HepG2 (cell line): ENCODE results near the gene SH2D3A. TPM values are rescaled to one million over a fixed set of nuclear protein-coding genes. Genes with fewer than 3 reads are reported as not detected.

Experiments
- ELF4 ChIP-seq: sonication (generic); formaldehyde crosslinking; IDR thresholded peaks from 2 replicates; pipeline ENCODE4 v1.5.0; 2020; ENCODE audit warnings: missing genetic modification reagents, mild to moderate bottlenecking, moderate library complexity, borderline replicate concordance
- GLI4 ChIP-seq: sonication (generic); formaldehyde crosslinking; IDR thresholded peaks from 2 replicates; pipeline ENCODE4 v1.5.1; 2020; ENCODE audit warnings: missing genetic modification reagents, mild to moderate bottlenecking, moderate library complexity, borderline replicate concordance
- HINFP ChIP-seq: sonication (generic); formaldehyde crosslinking; IDR thresholded peaks from 2 replicates; pipeline ENCODE4 v1.4.0; 2020; ENCODE audit warnings: low read depth, mild to moderate bottlenecking, missing genetic modification reagents
- HNRNPUL1 ChIP-seq: fragments of 200-400 bp; formaldehyde crosslinking; IDR thresholded peaks from 2 replicates; pipeline ENCODE4 v1.6.1; 2017; ENCODE audit warnings: low read depth, mild to moderate bottlenecking, low read length, moderate library complexity
- REST ChIP-seq, 2 experiments: IDR thresholded peaks; 2 replicates each; pipeline ENCODE4 v1.6.1; 2011 to 2012; ENCODE audit warnings: low read length in 2 of 2, borderline replicate concordance in 1 of 2, low read depth in 1 of 2, mild to moderate bottlenecking in 1 of 2, moderate library complexity in 1 of 2
- TFDP2 ChIP-seq: sonication (generic); formaldehyde crosslinking; IDR thresholded peaks from 2 replicates; pipeline ENCODE4 v1.4.0; 2020; ENCODE audit warnings: missing genetic modification reagents
- TRIM22 ChIP-seq: fragments of 450-650 bp; IDR thresholded peaks from 2 replicates; pipeline ENCODE4 v1.6.1; 2017
- ZNF407 ChIP-seq: sonication (generic); formaldehyde crosslinking; IDR thresholded peaks from one replicate; pipeline ENCODE4 v1.5.1; 2020; ENCODE audit warnings: mild to moderate bottlenecking, missing genetic modification reagents; ENCODE audit errors: not compliant biosample characterization
- ZNF569 ChIP-seq: sonication (generic); formaldehyde crosslinking; IDR thresholded peaks from 2 replicates; pipeline ENCODE4 v1.5.0; 2020; ENCODE audit warnings: mild to moderate bottlenecking, missing genetic modification reagents, moderate library complexity, borderline replicate concordance
- ZSCAN22 ChIP-seq: sonication (generic); formaldehyde crosslinking; IDR thresholded peaks from 2 replicates; pipeline ENCODE4 v1.4.0; 2020; ENCODE audit warnings: mild to moderate bottlenecking, missing genetic modification reagents
- polyA plus RNA-seq, 8 experiments: library from polyadenylated mRNA; depleted of rRNA in 3 of 8; stranded (reverse) in 7 of 8; unstranded in 1 of 8; fragments of >200 nt; fragmentation: Illumina TruSeq in 4 of 8; extraction: Trizol in 4 of 8; gene quantifications; 2 replicates each; pipeline versions ENCODE4 v1.2.1 to v1.2.3, GENCODE V29; 2011 to 2016; ENCODE audit warnings: low read depth in 4 of 8, missing spikeins in 1 of 8, mixed read lengths in 1 of 8; ENCODE audit not compliant: insufficient read depth in 1 of 8
- total RNA-seq, 5 experiments: library from RNA; depleted of rRNA; stranded (reverse); fragments of >200 nt; fragmentation: Illumina TruSeq; extraction: Trizol; gene quantifications; 2 replicates each; pipeline ENCODE4 v1.2.3, GENCODE V29; 2016; ENCODE audit warnings: low read depth in 1 of 5

Gene SH2D3A
- total and polyA plus RNA-seq, 2 of the 13 experiments (the other 11 are each of a cell fraction or from before 2014, with no cell fraction given), result 1.0 to 2.2 TPM

GRCh38 chr19:6720369-6721137 lies 46.7 kb downstream of the SH2D3A start, which contains the start of gene C3 (continued):
- no peak for TF ChIP-seq ZNF407
- TF ChIP-seq ELF4 (CRISPR knock-in tag), result no peak
- TF ChIP-seq TFDP2, result no peak
- no peak for TF ChIP-seq HNRNPUL1
- 0 out of 2 replicates have a peak, but pooled peaks have one; percentile 41 for TF ChIP-seq ZNF569 (CRISPR knock-in tag)
- TF ChIP-seq HINFP (CRISPR knock-in tag), result peak; percentile 58; the same call in 1 of the 2 replicates
- 0 out of 2 replicates have a peak, but pooled peaks have one; percentile 21 for TF ChIP-seq GLI4 (CRISPR knock-in tag)
- peak in 1 of 2 experiments; percentile 64; a peak in 1 of 4 replicates for TF ChIP-seq REST (IDR thresholded peaks at IDR 0.05; ENCODE audit: borderline replicate concordance in 1 of 2, low read depth in 1 of 2, low read length in 2 of 2)
- peak; percentile 30; the same call in 1 of the 2 replicates for TF ChIP-seq ZSCAN22 (CRISPR knock-in tag)
- TF ChIP-seq TRIM22, result no peak
